HEK293T (cell line): ENCODE measurements around the gene LCORL.
"Not testable (repeated sequence)": the region's sequence is repeated elsewhere in the genome, so short reads cannot be mapped to it uniquely, and the experiment has no call there.

Source experiments
- CTCF ChIA-PET: fragments of 350-600 bp; formaldehyde crosslinking; extraction: SDS; loops from one replicate; lab custom pipeline; 2021; ENCODE audit warnings: antibody characterized with exemption, inconsistent platforms; lab: Yijun Ruan, JAX
- POLR2A ChIA-PET: fragments of 350-600 bp; formaldehyde crosslinking; extraction: SDS; loops from one replicate; lab custom pipeline; 2020; ENCODE audit warnings: antibody characterized with exemption, inconsistent platforms; lab: Yijun Ruan, JAX
- DNase-seq: peaks from one replicate; pipeline ENCODE4 v3.0.0; 2012; ENCODE audit warnings: mixed read lengths; ENCODE audit errors: extremely low spot score
- ARNT ChIP-seq: fragments of 450-650 bp; IDR thresholded peaks from 2 replicates; pipeline ENCODE4 v1.6.1; 2017; ENCODE audit warnings: mild to moderate bottlenecking
- BHLHE40 ChIP-seq: fragments of 450-650 bp; IDR thresholded peaks from 2 replicates; pipeline ENCODE4 v1.6.1; 2016; ENCODE audit warnings: mild to moderate bottlenecking, moderate library complexity, borderline replicate concordance
- CTBP1 ChIP-seq: fragments of 450-650 bp; IDR thresholded peaks from 2 replicates; pipeline ENCODE4 v1.6.1; 2016; ENCODE audit warnings: borderline replicate concordance
- ELF4 ChIP-seq: fragments of 450-650 bp; IDR thresholded peaks from 2 replicates; pipeline ENCODE4 v1.6.1; 2017; ENCODE audit warnings: antibody characterized with exemption
- FOXA1 ChIP-seq: fragments of 450-650 bp; IDR thresholded peaks from 2 replicates; pipeline ENCODE4 v1.6.1; 2016; ENCODE audit warnings: mild to moderate bottlenecking
- FOXK2 ChIP-seq: fragments of 450-650 bp; IDR thresholded peaks from 2 replicates; pipeline ENCODE4 v1.6.1; 2016; ENCODE audit warnings: mild to moderate bottlenecking
- FOXM1 ChIP-seq: fragments of 450-650 bp; IDR thresholded peaks from 2 replicates; pipeline ENCODE4 v1.6.1; 2017; ENCODE audit warnings: mild to moderate bottlenecking, borderline replicate concordance
- HDGF ChIP-seq: fragments of 450-650 bp; IDR thresholded peaks from 2 replicates; pipeline ENCODE4 v1.6.1; 2017; ENCODE audit warnings: antibody characterized with exemption, borderline replicate concordance
- L3MBTL2 ChIP-seq: fragments of 450-650 bp; conservative IDR thresholded peaks from 2 replicates; pipeline ENCODE4 v1.6.1; 2016; ENCODE audit warnings: mild to moderate bottlenecking
- LEF1 ChIP-seq: fragments of 450-650 bp; IDR thresholded peaks from 2 replicates; pipeline ENCODE4 v1.6.1; 2017; ENCODE audit warnings: mild to moderate bottlenecking, borderline replicate concordance
- NFRKB ChIP-seq: fragments of 450-650 bp; IDR thresholded peaks from 2 replicates; pipeline ENCODE4 v1.6.1; 2016; ENCODE audit warnings: mild to moderate bottlenecking, moderate library complexity
- PKNOX1 ChIP-seq: fragments of 450-650 bp; IDR thresholded peaks from 2 replicates; pipeline ENCODE4 v1.6.1; 2016
- SP1 ChIP-seq: fragments of 450-650 bp; IDR thresholded peaks from 2 replicates; pipeline ENCODE4 v1.6.1; 2017
- SUZ12 ChIP-seq: fragments of 450-650 bp; IDR thresholded peaks from 2 replicates; pipeline ENCODE4 v1.6.1; 2016; ENCODE audit warnings: mild to moderate bottlenecking
- TARDBP ChIP-seq: fragments of 450-650 bp; IDR thresholded peaks from 2 replicates; pipeline ENCODE4 v1.6.1; 2016
- ZNF384 ChIP-seq: fragments of 450-650 bp; IDR thresholded peaks from 2 replicates; pipeline ENCODE4 v1.6.1; 2016

LCORL gene

GRCh38 chr4:18012134-18012806 lies 9.3 kb downstream of the LCORL start:
- POLR2A ChIA-PET, result no interaction called here
- CTCF ChIA-PET, result interaction anchor here (0.7 kb wide), 1 partner anchor 1185 kb away, joined by 3 read pairs; no protein-coding TSS in a partner anchor
- DNase-seq, result no peak
- TF ChIP-seq TARDBP (no peak), ZNF384 (no peak), HDGF (no peak), SP1 (no peak)

GRCh38 chr4:18007625-18008024 lies 13.9 kb downstream of the LCORL start:
- no peak for DNase-seq
- no peak for TF ChIP-seq BHLHE40
- ChIA-PET POLR2A (no interaction called here), CTCF (no interaction called here)

- POLR2A ChIA-PET, DNase-seq, CTCF ChIA-PET: not testable (repeated sequence)
Observed at GRCh38 chr4:18006432-18006831, 15.1 kb downstream of the LCORL start.

- no peak for DNase-seq
- ChIA-PET POLR2A (no interaction called here), CTCF (no interaction called here)
- no peak for TF ChIP-seq HDGF
- no peak for TF ChIP-seq TARDBP
- no peak for TF ChIP-seq ARNT
- no peak for TF ChIP-seq L3MBTL2
- TF ChIP-seq BHLHE40, result no peak
- no peak for TF ChIP-seq ELF4
- TF ChIP-seq FOXA1, result no peak
- no peak for TF ChIP-seq FOXK2
- no peak for TF ChIP-seq FOXM1
- TF ChIP-seq SUZ12, result no peak
- TF ChIP-seq NFRKB, result no peak
- no peak for TF ChIP-seq SP1
- TF ChIP-seq CTBP1, result no peak
- TF ChIP-seq LEF1, result no peak
- TF ChIP-seq ZNF384, result no peak
- TF ChIP-seq PKNOX1, result no peak
Observed at GRCh38 chr4:17997129-17997528, 24.4 kb downstream of the LCORL start.

GRCh38 chr4:17995165-17995564 lies 26.4 kb downstream of the LCORL start:
- no peak for TF ChIP-seq FOXA1
- CTCF ChIA-PET, result no interaction called here
- DNase-seq, result no peak
- POLR2A ChIA-PET, result interaction anchor here (0.7 kb wide), 1 partner anchor 18 kb away, joined by 3 read pairs; no protein-coding TSS in a partner anchor

- TF ChIP-seq ZNF384 (no peak), HDGF (no peak), ARNT (no peak)
- CTCF ChIA-PET, result no interaction called here
Observed at GRCh38 chr4:17985832-17986231, 35.7 kb downstream of the LCORL start.

GRCh38 chr4:17981063-17981462 lies 40.5 kb downstream of the LCORL start:
- POLR2A ChIA-PET, result no interaction called here
- TF ChIP-seq ZNF384 (no peak), SUZ12 (no peak), FOXK2 (no peak), CTBP1 (no peak), FOXA1 (no peak), PKNOX1 (no peak), LEF1 (no peak), TARDBP (no peak), L3MBTL2 (no peak), HDGF (no peak), BHLHE40 (no peak), SP1 (no peak), ARNT (no peak), ELF4 (no peak), NFRKB (no peak), FOXM1 (no peak)
- CTCF ChIA-PET, result no interaction called here
- DNase-seq, result no peak

More at GRCh38 chr4:17985832-17986231, 35.7 kb downstream of the LCORL start:
- POLR2A ChIA-PET, result no interaction called here
- DNase-seq, result no peak

GRCh38 chr4:17968721-17969120 lies 52.8 kb downstream of the LCORL start:
- TF ChIP-seq ZNF384 (no peak), SUZ12 (no peak), PKNOX1 (no peak), ELF4 (no peak), FOXM1 (no peak), TARDBP (no peak), LEF1 (no peak), SP1 (no peak), HDGF (no peak), ARNT (no peak), NFRKB (no peak), FOXA1 (no peak), FOXK2 (no peak), BHLHE40 (no peak)
- ChIA-PET POLR2A (no interaction called here), CTCF (no interaction called here)
- no peak for DNase-seq
